ENCODE data around the gene PRPF40B.

The PRPF40B gene

DNA sequence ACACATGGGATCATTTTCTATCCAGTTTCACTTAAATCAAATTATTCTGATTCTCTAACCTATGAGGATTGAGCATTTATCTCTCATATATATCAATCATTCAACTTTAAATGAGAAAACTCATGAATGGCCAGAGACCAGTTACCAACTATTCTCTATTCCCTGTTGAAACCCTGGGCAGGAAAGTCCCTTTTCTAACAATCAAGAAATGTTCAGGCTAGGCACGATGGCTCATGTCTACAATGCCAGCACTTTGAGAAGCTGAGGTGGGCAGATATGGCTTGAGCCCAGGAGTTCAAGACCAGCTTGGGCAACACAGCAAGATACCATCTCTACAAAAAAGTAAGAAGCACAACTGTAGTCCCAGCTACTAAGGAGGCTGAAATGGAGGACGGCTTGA lies 65.9 kb downstream of the PRPF40B start:
- DNase-seq, result peak in 1 of 2 donors; percentile 19

GRCh38 chr12:49689785-49690184 lies 66.4 kb downstream of the PRPF40B start:
- DNase-seq, result no peak

DNA sequence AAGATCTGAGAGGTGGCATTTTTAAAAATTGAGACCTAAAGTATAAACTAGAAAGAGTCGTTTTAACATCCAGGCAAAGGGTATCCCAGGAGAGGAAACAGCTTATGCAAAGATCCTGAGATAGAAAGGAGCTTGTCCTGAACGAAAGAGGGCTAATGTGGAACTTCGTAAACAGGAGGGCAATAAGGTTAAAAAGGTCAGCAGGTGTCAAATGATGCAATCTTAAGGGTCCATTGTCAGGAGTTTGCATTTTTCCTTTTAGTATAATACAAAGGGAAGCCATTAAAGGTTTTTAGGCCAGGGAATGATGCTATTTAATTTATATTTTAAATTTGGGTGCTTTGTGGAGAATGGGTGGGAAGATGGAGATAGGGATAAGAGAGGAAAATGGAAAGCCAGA lies 69.5 kb downstream of the PRPF40B start:
- DNase-seq, result no peak

DNA sequence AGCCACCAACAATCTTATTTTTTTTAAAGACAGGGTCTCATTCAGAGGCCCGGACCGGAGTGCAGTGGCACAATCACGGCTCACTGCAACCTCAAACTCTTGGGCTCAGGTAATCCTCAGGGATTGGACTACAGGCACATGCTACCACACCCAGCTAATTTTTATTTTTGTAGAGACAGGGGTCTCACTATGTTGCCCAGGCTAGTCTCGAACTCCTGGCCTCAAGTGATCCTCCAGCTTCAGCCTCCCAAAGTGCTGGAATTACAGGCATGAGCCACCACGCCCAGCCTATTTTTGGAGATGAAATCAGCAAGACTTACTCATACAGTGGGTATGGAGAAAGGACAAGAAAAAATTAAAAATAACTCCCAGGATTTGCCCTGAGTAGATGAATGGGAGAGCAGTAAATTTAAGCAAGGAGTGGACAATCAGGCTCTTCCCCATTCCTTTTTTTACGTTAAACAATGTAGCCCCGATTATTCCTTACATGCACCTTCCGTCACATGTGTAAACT lies 70.6 kb downstream of the PRPF40B start:
- peak in 1 of 2 donors; percentile 23 for DNase-seq

Measured in inflammatory macrophage (primary cell).